HG03442 (cell line): ENCODE measurements around the gene SLC6A15.

Experiments
- ATAC-seq: cut with Tn5 transposase; IDR thresholded peaks from one replicate; pipeline ENCODE4 v1.9.1; 2021; ENCODE audit warnings: mild to moderate bottlenecking, moderate library complexity; ENCODE audit not compliant: unreplicated experiment

Gene SLC6A15

DNA sequence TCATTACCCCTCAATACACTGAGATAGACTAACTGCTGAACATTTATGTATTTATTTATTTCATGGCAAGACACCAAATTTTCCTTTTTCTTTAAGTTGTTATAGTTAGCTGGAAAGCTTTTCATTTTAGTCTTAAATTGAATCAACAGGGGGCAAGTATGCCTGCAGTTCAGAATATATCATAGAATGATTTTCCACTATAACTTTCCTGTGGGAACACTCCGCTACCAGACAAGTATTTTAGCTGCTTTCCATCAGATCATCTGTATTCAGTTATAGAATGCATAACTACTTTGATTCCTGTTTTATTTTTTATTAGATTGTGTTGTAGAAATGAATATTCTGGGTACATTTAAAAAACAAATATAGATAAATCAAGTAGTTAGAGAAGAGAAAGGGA, 102.0 kb downstream of the SLC6A15 start:
- no peak for ATAC-seq
